Caco-2 (cell line): ENCODE results near the gene PHACTR1. TPM values are rescaled to one million over a fixed set of nuclear protein-coding genes. Genes with fewer than 3 reads are reported as not detected.

ENCODE experiments used
- BruUV-seq: library from RNA; stranded (reverse); fragments of 400-500 nt; replicated peaks from 2 replicates; lab custom pipeline; 2021; lab: Mats Ljungman, UMichigan
- CTCF ChIA-PET: fragments of 300-600 bp; sonication (Branson Sonifier 250); formaldehyde crosslinking; loops from one replicate; lab custom pipeline; 2022; ENCODE audit warnings: antibody characterized with exemption; lab: Charles Lee
- POLR2A ChIA-PET: fragments of 300-600 bp; sonication (Branson Sonifier 250); formaldehyde crosslinking; loops from one replicate; lab custom pipeline; 2022; ENCODE audit warnings: antibody characterized with exemption; lab: Charles Lee
- DNase-seq, 2 experiments: peaks; one replicate each; pipeline versions ENCODE4 v3.0.0 to v3.0.0-alpha.2; 2020 to 2022
- H3K27me3 ChIP-seq: replicated peaks from 2 replicates; pipeline ENCODE4 v1.6.0; 2011; ENCODE audit warnings: low read length; ENCODE audit not compliant: control insufficient read depth, insufficient read depth
- H3K36me3 ChIP-seq: 2 replicates; pipeline ENCODE4 v1.5.1; 2011; ENCODE audit warnings: low read length; ENCODE audit not compliant: control insufficient read depth, insufficient read depth
- H3K4me1 ChIP-seq: fragments of 250-450 bp; sonication (Bioruptor Pico); 2 replicates; pipeline ENCODE4 v1.5.1; 2020; ENCODE audit warnings: mild to moderate bottlenecking
- H3K4me3 ChIP-seq: 2 replicates; pipeline ENCODE4 v1.5.1; 2011; ENCODE audit warnings: low read depth, mild to moderate bottlenecking, control low read depth, low read length
- H3K9me3 ChIP-seq: fragments of 250-450 bp; sonication (Bioruptor Pico); 2 replicates; pipeline ENCODE4 v1.5.1; 2020; ENCODE audit warnings: mild to moderate bottlenecking, moderate library complexity
- H3K27ac Mint-ChIP-seq: one replicate; pipeline ENCODE4 v1.8.0; 2022; ENCODE audit warnings: mixed read lengths; ENCODE audit not compliant: unreplicated experiment
- H3K27me3 Mint-ChIP-seq: one replicate; pipeline ENCODE4 v1.8.0; 2022; ENCODE audit warnings: mixed read lengths; ENCODE audit not compliant: insufficient read depth, unreplicated experiment
- H3K36me3 Mint-ChIP-seq: one replicate; pipeline ENCODE4 v1.8.0; 2022; ENCODE audit warnings: mild to moderate bottlenecking, mixed read lengths; ENCODE audit not compliant: insufficient read depth, unreplicated experiment
- H3K4me1 Mint-ChIP-seq: one replicate; pipeline ENCODE4 v1.8.0; 2022; ENCODE audit warnings: low read depth, mixed read lengths; ENCODE audit not compliant: unreplicated experiment
- H3K4me3 Mint-ChIP-seq: one replicate; pipeline ENCODE4 v1.8.0; 2022; ENCODE audit warnings: mild to moderate bottlenecking, moderate library complexity, mixed read lengths; ENCODE audit not compliant: unreplicated experiment
- H3K9me3 Mint-ChIP-seq: one replicate; pipeline ENCODE4 v1.8.0; 2022; ENCODE audit warnings: mixed read lengths; ENCODE audit not compliant: unreplicated experiment
- CTCF ChIP-seq, 2 experiments: fragments of 200-600 bp in 1 of 2; IDR thresholded peaks; 1 replicate in 1 of 2; 2 replicates in 1 of 2; pipeline versions ENCODE4 v1.5.1 to v1.8.0; 2011 to 2022; ENCODE audit warnings: antibody characterized with exemption in 1 of 2, control low read depth in 1 of 2, inconsistent platforms in 1 of 2, low read depth in 1 of 2, low read length in 1 of 2, mild to moderate bottlenecking in 1 of 2, moderate library complexity in 1 of 2; ENCODE audit not compliant: insufficient read depth in 1 of 2, severe bottlenecking in 1 of 2, unreplicated experiment in 1 of 2
- intact Hi-C: fragments of 100-400 bp; cut with micrococcal nuclease; formaldehyde crosslinking; loops from one replicate; pipeline ENCODE4 v1.10.0; 2022; ENCODE audit not compliant: unreplicated experiment
- total RNA-seq: library from RNA; stranded (reverse); gene quantifications from 2 replicates; pipeline ENCODE4 v1.2.3, GENCODE V29; 2022

The PHACTR1 gene
- total RNA-seq, 1 experiment from 2014 or later: 0.41 TPM

GRCh38 chr6:13272131-13273046 lies 555.8 kb downstream of the PHACTR1 start:
- POLR2A ChIA-PET: no interaction called here

GRCh38 chr6:13273202-13273930 lies 556.8 kb downstream of the PHACTR1 start:
- peak overlapping the region; percentile 45 for H3K27ac Mint-ChIP-seq
- Histone ChIP-seq H3K9me3 (no peaks in the 10 kb centered on the region), H3K4me3 (no peak overlapping the region), H3K4me1 (peaks cover 41% of the 10 kb centered on the region), H3K27me3 (no peaks in the 10 kb centered on the region), H3K36me3 (no peaks in the 10 kb centered on the region)
- no TSS peak for BruUV-seq
- DNase-seq: no peak
- intact Hi-C loops: no loop called here
- peak overlapping the region; percentile 42 for H3K4me3 Mint-ChIP-seq
- CTCF ChIA-PET: no interaction called here
- H3K9me3 Mint-ChIP-seq: no peaks in the 10 kb centered on the region
- no peak for TF ChIP-seq CTCF (IDR thresholded peaks at IDR 0.05; ENCODE audit: insufficient read depth in 1 of 2, low read depth in 1 of 2, low read length in 1 of 2, severe bottlenecking in 1 of 2, unreplicated experiment in 1 of 2)
- H3K4me1 Mint-ChIP-seq: peaks cover 29% of the 10 kb centered on the region
- H3K27me3 Mint-ChIP-seq: no peaks in the 10 kb centered on the region
- no peaks in the 10 kb centered on the region for H3K36me3 Mint-ChIP-seq
- POLR2A ChIA-PET: no interaction called here

More at GRCh38 chr6:13272131-13273046, 555.8 kb downstream of the PHACTR1 start:
- no peaks in the 10 kb centered on the region for H3K27me3 Mint-ChIP-seq
- TF ChIP-seq CTCF (IDR thresholded peaks at IDR 0.05; ENCODE audit: insufficient read depth in 1 of 2, low read depth in 1 of 2, low read length in 1 of 2, severe bottlenecking in 1 of 2, unreplicated experiment in 1 of 2): no peak
- Histone ChIP-seq H3K36me3 (no peaks in the 10 kb centered on the region), H3K27me3 (no peaks in the 10 kb centered on the region), H3K4me1 (peaks cover 47% of the 10 kb centered on the region), H3K9me3 (no peaks in the 10 kb centered on the region), H3K4me3 (no peak overlapping the region)
- peak overlapping the region; percentile 6 for H3K4me3 Mint-ChIP-seq
- intact Hi-C loops: no loop called here
- H3K4me1 Mint-ChIP-seq: peaks cover 35% of the 10 kb centered on the region
- no TSS peak for BruUV-seq
- CTCF ChIA-PET: no interaction called here
- no peaks in the 10 kb centered on the region for H3K9me3 Mint-ChIP-seq
- no peak for DNase-seq
- no peaks in the 10 kb centered on the region for H3K36me3 Mint-ChIP-seq
- no peak overlapping the region for H3K27ac Mint-ChIP-seq

GRCh38 chr6:13273931-13274706 lies 557.6 kb downstream of the PHACTR1 start:
- H3K36me3 Mint-ChIP-seq: no peaks in the 10 kb centered on the region
- POLR2A ChIA-PET: no interaction called here
- BruUV-seq: no TSS peak

More at GRCh38 chr6:13273931-13274706, 557.6 kb downstream of the PHACTR1 start:
- no peaks in the 10 kb centered on the region for H3K27me3 ChIP-seq
- Mint-ChIP-seq H3K4me1 (peaks cover 22% of the 10 kb centered on the region), H3K27ac (peak overlapping the region; percentile 45), H3K27me3 (no peaks in the 10 kb centered on the region), H3K4me3 (peak overlapping the region; percentile 42), H3K9me3 (no peaks in the 10 kb centered on the region)
- CTCF ChIA-PET: interaction anchor here (0.7 kb wide), 1 partner anchor 56 kb away, joined by 3 read pairs; no protein-coding TSS in a partner anchor
- H3K4me1 ChIP-seq: peaks cover 34% of the 10 kb centered on the region
- H3K4me3 ChIP-seq: no peak overlapping the region
- peak; percentile 38 to 50 for DNase-seq
- no peak for TF ChIP-seq CTCF (IDR thresholded peaks at IDR 0.05; ENCODE audit: insufficient read depth in 1 of 2, low read depth in 1 of 2, low read length in 1 of 2, severe bottlenecking in 1 of 2, unreplicated experiment in 1 of 2)
- H3K9me3 ChIP-seq: no peaks in the 10 kb centered on the region
- intact Hi-C loops: no loop called here
- no peaks in the 10 kb centered on the region for H3K36me3 ChIP-seq
